HG03521 (cell line): ENCODE results near the gene RCAN1.
A peak's percentile ranks its signal among the peaks of the same experiment; 100 is the strongest.

ENCODE experiments used
- ATAC-seq: cut with Tn5 transposase; IDR thresholded peaks from one replicate; pipeline ENCODE4 v1.9.1; 2021; ENCODE audit warnings: mild to moderate bottlenecking, moderate library complexity; ENCODE audit not compliant: unreplicated experiment

The RCAN1 gene

DNA sequence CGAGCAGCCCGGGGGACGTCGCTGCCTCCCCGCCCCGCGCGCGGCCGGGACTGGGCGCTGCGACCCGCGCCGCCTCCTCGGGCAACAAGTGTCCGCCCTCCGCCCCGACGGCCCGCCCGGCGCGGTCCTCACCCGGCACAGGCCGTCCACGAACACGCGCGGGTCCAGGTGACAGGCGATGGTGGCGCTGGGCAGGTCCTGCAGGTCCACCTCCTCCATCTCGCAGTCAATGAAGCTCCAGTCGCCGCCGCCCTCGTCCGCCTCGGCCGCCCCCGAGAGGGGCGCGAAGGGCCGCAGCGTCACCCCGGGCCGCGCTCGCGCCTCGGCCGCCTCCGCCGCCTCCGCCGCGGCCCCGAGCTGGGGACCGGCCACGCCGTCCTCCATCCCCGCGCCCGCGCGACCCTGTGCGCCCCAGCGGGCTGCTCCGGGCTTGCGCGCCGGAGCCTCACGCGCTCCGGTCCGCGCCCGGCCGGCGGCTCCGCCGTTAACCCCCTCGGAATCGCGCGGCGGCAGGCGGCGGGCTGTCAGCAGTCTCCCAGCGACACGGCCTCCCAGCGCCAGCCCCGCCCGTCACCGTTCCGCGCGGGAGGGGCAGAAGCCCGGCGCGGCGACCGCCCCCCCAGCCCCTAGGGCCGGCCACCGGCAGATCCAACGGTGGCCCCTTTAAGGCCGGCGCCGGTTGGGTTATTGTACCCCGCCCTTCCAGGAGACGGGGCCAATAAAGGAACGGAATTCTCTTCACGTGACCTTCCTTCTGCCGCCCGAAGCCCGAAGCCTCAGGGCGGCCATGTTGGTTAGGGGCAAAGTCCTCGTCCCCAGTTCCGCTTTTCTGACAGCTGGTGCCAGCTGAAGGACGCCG is at the start of gene RCAN1:
RCAN1 (minus strand) TSS at position 486 of the 859 bp plus-strand sequence; CDS start at position 384, 102 bp downstream.
- ATAC-seq, result peak; percentile 92

- ATAC-seq, result no peak
These were observed 46.9 kb upstream of the RCAN1 start for GRCh38 chr21:34661848-34662247.

- ATAC-seq, result no peak
These were observed 38.6 kb upstream of the RCAN1 start for GRCh38 chr21:34653522-34653921.

- ATAC-seq, result no peak
These were observed 36.7 kb upstream of the RCAN1 start for GRCh38 chr21:34651642-34652041.

DNA sequence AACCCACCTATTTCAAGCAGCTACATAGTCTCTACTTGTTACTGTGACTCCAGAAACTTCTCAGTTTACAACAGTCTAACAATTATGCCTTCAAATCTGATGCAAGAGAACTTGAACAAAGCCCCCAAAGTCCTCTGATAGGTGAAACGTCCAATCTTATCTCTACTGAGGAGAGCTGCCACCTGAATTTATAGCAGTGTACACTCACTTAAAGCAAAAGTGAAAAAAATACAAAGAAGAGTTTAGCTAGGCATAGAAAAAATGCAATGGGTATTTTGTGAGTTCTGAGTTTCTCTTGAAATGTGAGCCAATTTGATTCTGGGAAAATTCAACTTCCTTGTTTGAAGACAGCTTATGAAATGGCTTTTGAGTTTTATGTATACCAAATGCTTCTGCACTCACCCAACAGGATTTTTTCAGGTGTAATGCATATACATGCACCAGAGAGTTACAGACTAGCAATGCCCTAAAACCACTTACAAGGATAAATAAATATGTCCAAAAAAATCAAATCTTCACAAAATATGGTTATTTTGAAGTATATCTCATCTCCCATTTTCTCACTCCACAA is 36.0 kb upstream of the RCAN1 start:
- no peak for ATAC-seq

- ATAC-seq, result no peak
These were observed 34.5 kb upstream of the RCAN1 start for GRCh38 chr21:34649400-34649799.

DNA sequence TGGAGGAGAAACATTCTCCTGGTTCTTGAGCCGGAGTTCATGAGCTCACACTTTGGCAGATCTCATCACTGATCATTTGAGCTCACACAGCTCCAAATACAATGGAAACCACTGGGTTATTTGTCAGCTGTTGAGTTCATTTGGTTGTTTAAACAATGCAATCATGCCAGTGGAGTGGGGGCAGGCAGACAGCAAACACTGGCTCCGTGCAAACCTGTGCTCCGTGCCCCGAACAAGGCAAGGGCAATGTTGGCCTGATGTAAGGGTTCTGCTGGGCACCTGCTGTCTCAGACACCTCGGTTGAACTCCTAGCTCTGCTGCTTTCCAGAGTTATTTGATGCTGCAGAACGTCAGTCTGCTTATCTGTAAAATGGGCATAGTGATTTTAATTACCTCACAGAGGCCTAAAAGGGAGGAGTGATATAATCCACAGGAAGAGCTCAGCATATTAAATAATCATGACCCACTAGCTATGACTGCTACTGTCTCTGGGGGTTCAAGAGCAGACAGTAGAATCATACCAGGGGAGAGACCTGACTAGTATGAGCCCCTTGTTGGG is 33.9 kb upstream of the RCAN1 start:
- ATAC-seq, result no peak

DNA sequence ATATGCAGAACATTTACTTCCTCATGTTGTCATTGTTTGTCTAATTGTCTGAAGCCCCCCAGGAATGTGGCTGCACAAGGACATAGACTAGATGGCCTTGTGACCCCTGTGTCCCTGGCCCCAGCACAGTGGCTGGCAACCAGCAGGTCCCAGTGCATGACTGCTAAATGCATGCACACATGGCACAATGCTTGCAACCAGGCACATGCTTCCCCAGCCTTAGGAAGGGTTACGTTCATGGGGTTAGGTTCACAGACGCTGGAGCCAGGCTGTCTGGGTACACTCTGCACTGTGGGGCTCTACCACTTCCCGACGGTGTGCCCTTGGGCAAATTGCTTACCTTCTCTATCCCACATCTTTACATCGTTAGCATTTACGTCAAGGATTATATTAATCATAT is 32.6 kb upstream of the RCAN1 start:
- no peak for ATAC-seq

- ATAC-seq, result no peak
These were observed 29.9 kb upstream of the RCAN1 start for GRCh38 chr21:34644825-34645224.

- ATAC-seq, result no peak
These were observed 27.5 kb upstream of the RCAN1 start for GRCh38 chr21:34642211-34643075.

DNA sequence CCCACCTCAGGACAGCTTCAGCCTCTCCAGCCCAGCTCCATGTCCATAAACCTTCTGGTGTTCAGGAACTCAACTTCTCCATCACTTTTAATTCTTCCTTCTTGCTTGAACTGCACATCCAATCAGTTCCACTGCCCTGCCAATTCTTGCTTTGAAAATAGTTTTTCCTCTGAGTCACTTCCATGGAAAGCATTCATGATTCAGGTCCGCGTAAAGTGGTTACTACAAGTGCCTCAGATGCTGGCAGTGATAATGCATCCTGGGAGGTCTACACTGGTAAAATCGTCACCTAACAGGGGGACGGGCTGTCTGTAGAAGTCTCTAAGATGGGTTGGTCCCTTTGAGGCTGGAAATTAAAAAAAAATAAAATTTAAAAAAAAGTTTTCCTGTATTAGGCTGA is 25.9 kb upstream of the RCAN1 start:
- no peak for ATAC-seq

- ATAC-seq, result no peak
These were observed 25.2 kb upstream of the RCAN1 start for GRCh38 chr21:34639882-34640788.

- no peak for ATAC-seq
These were observed 24.3 kb upstream of the RCAN1 start for GRCh38 chr21:34639250-34639649.

DNA sequence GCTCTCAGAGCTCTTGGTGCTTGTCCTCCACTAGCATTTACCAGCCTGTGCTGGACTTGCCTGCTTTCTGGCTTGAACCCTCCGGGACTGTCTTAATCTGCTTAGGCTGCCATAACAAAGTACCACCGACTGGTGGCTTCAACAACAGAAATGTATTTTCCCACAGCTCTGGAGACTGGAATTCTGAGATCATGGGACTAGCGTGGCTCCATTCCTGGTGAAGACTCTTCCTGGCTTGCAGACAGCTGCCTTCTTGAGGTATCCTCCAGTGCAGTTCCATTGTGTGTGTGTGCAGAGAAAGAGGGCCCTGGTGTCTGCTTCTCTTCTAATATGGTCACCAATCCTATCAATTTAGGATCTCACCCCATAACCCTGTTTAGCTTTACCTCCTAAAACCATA is 22.0 kb upstream of the RCAN1 start:
- no peak for ATAC-seq

DNA sequence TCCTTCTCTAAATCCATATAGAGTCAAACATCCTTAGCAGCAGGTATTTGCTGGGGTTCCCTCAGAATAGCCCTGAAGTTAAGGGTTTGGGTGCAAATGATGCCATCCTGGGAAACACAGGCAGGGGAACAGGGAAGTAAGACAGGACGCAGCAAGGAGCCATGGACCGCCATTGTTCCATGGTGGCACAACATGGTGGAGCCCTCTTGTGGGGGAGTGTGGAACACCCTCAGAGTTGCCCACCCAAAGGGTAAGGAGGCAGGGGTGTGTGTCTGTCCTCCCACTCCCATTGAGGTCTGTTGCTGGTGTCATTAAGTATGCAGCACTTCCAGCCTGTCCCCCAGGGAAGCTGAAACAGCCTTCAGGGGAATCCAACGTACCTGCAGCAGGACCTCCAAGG is 20.4 kb upstream of the RCAN1 start:
- ATAC-seq, result no peak

- ATAC-seq, result no peak
These were observed 17.6 kb upstream of the RCAN1 start for GRCh38 chr21:34632498-34632897.

GRCh38 chr21:34630536-34631143 is 15.7 kb upstream of the RCAN1 start:
- no peak for ATAC-seq

DNA sequence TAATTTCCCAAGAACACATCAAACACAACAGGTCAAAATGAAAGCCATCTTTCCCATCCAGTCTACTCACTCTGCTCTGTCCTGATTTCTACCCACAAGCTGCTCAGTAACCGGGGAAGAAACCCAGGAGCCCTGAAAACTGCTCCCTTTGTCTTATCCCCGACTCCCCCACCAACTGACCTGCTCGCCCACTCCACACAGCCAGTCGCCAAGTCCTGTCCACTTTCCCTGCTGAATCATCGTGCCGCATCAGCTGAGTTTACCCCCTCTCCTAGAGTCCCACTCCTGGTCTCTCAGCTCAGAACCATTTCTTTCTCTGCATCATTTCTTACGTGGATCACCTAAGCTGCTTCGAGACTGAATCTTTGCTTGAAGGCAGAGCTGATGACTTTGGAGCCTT is 11.2 kb upstream of the RCAN1 start:
- no peak for ATAC-seq

GRCh38 chr21:34625030-34625593 is 10.2 kb upstream of the RCAN1 start:
- no peak for ATAC-seq
